HEK293 (cell line): Measurements from ENCODE around the gene PTPRH.
A peak's percentile ranks its signal among the peaks of the same experiment; 100 is the strongest.

Source experiments
- CTCF ChIA-PET: fragments of 350-600 bp; formaldehyde crosslinking; extraction: SDS; loops from one replicate; lab custom pipeline; 2021; ENCODE audit warnings: antibody characterized with exemption; lab: Yijun Ruan, JAX
- POLR2A ChIA-PET: fragments of 300-600 bp; formaldehyde crosslinking; extraction: SDS; loops from one replicate; lab custom pipeline; 2020; ENCODE audit warnings: antibody characterized with exemption, inconsistent platforms; lab: Yijun Ruan, JAX
- H3K27ac ChIP-seq: fragments of 200-500 bp; sonication (Bioruptor generic); 2 replicates; pipeline ENCODE4 v1.5.1; 2014; ENCODE audit warnings: low read depth, low read length, control low read depth, inconsistent platforms; ENCODE audit errors: extremely low read depth
- H3K36me3 ChIP-seq, 2 experiments: fragments of 200-500 bp in 1 of 2; sonication (Bioruptor generic) in 1 of 2; 1 replicate in 1 of 2; 2 replicates in 1 of 2; pipeline ENCODE4 v1.5.1; 2014 to 2017; ENCODE audit warnings: inconsistent platforms in 2 of 2, low read length in 2 of 2; ENCODE audit not compliant: control insufficient read depth in 2 of 2, insufficient read depth in 1 of 2
- H3K4me1 ChIP-seq: fragments of 200-500 bp; sonication (Bioruptor generic); 2 replicates; pipeline ENCODE4 v1.5.1; 2014; ENCODE audit warnings: mild to moderate bottlenecking, low read length, inconsistent platforms; ENCODE audit not compliant: control insufficient read depth, insufficient read depth
- H3K4me3 ChIP-seq: 2 replicates; pipeline ENCODE4 v1.5.1; 2011; ENCODE audit warnings: low read depth, mild to moderate bottlenecking, control low read depth, low read length, moderate library complexity
- H3K9me3 ChIP-seq: fragments of 200-500 bp; sonication (Bioruptor generic); 2 replicates; pipeline ENCODE4 v1.5.1; 2014; ENCODE audit warnings: low read depth, low read length, inconsistent platforms; ENCODE audit not compliant: control insufficient read depth, insufficient read depth
- FEZF1 ChIP-seq: fragments of 450-650 bp; formaldehyde crosslinking; IDR thresholded peaks from 2 replicates; pipeline ENCODE4 v1.5.1; 2016; ENCODE audit warnings: missing biosample characterization, missing genetic modification characterization
- IKZF3 ChIP-seq: fragments of 450-650 bp; IDR thresholded peaks from 2 replicates; pipeline ENCODE4 v1.5.0; 2018; ENCODE audit warnings: missing biosample characterization, mild to moderate bottlenecking, missing genetic modification characterization, moderate library complexity
- KLF1 ChIP-seq: fragments of 450-650 bp; formaldehyde crosslinking; IDR thresholded peaks from 2 replicates; pipeline ENCODE4 v1.5.1; 2016; ENCODE audit warnings: missing biosample characterization, missing genetic modification characterization
- PRDM1 ChIP-seq: fragments of 450-650 bp; formaldehyde crosslinking; IDR thresholded peaks from 2 replicates; pipeline ENCODE4; 2016; ENCODE audit warnings: missing biosample characterization, missing genetic modification characterization
- SP2 ChIP-seq: fragments of 450-650 bp; formaldehyde crosslinking; IDR thresholded peaks from 2 replicates; pipeline ENCODE4 v1.5.1; 2016; ENCODE audit warnings: missing biosample characterization, missing genetic modification characterization
- TRIM28 ChIP-seq: IDR thresholded peaks from 2 replicates; pipeline ENCODE4 v1.6.1; 2011; ENCODE audit warnings: low read length, control low read depth, borderline replicate concordance
- ZBTB20 ChIP-seq: fragments of 450-650 bp; formaldehyde crosslinking; IDR thresholded peaks from 2 replicates; pipeline ENCODE4 v1.5.1; 2016; ENCODE audit warnings: missing biosample characterization, missing genetic modification characterization
- ZBTB8A ChIP-seq: fragments of 450-650 bp; formaldehyde crosslinking; IDR thresholded peaks from 2 replicates; pipeline ENCODE4 v1.5.1; 2016; ENCODE audit warnings: missing biosample characterization, missing genetic modification characterization
- ZFHX2 ChIP-seq: fragments of 450-650 bp; formaldehyde crosslinking; conservative IDR thresholded peaks from 2 replicates; pipeline ENCODE4 v1.5.1; 2016; ENCODE audit warnings: missing biosample characterization, missing genetic modification characterization
- ZIC2 ChIP-seq: fragments of 450-650 bp; formaldehyde crosslinking; IDR thresholded peaks from 2 replicates; pipeline ENCODE4 v1.5.1; 2016; ENCODE audit warnings: missing biosample characterization, missing genetic modification characterization
- ZNF211 ChIP-seq: fragments of 450-650 bp; formaldehyde crosslinking; IDR thresholded peaks from 2 replicates; pipeline ENCODE4 v1.5.1; 2016; ENCODE audit warnings: low read depth, missing biosample characterization, missing genetic modification characterization
- ZNF223 ChIP-seq: fragments of 450-650 bp; formaldehyde crosslinking; IDR thresholded peaks from 2 replicates; pipeline ENCODE4 v1.5.1; 2016; ENCODE audit warnings: missing biosample characterization, missing genetic modification characterization
- ZNF239 ChIP-seq: fragments of 450-650 bp; formaldehyde crosslinking; IDR thresholded peaks from 2 replicates; pipeline ENCODE4 v1.5.1; 2016; ENCODE audit warnings: missing biosample characterization, missing genetic modification characterization
- ZNF248 ChIP-seq: fragments of 450-650 bp; formaldehyde crosslinking; IDR thresholded peaks from 2 replicates; pipeline ENCODE4 v1.5.1; 2017; ENCODE audit warnings: missing biosample characterization, missing genetic modification characterization
- ZNF391 ChIP-seq: fragments of 450-650 bp; formaldehyde crosslinking; IDR thresholded peaks from 2 replicates; pipeline ENCODE4 v1.5.1; 2016; ENCODE audit warnings: low read depth, missing biosample characterization, missing genetic modification characterization, borderline replicate concordance
- ZNF530 ChIP-seq: fragments of 450-650 bp; formaldehyde crosslinking; IDR thresholded peaks from 2 replicates; pipeline ENCODE4 v1.5.1; 2016; ENCODE audit warnings: low read depth, missing biosample characterization, missing genetic modification characterization
- ZNF561 ChIP-seq: fragments of 450-650 bp; IDR thresholded peaks from 2 replicates; pipeline ENCODE4 v1.5.1; 2018; ENCODE audit warnings: missing biosample characterization, missing genetic modification characterization, borderline replicate concordance
- ZNF585B ChIP-seq: fragments of 450-650 bp; formaldehyde crosslinking; IDR thresholded peaks from 2 replicates; pipeline ENCODE4 v1.5.1; 2016; ENCODE audit warnings: missing biosample characterization, missing genetic modification characterization
- ZNF621 ChIP-seq: fragments of 450-650 bp; formaldehyde crosslinking; IDR thresholded peaks from 2 replicates; pipeline ENCODE4 v1.5.1; 2017; ENCODE audit warnings: missing biosample characterization, missing genetic modification characterization
- ZNF626 ChIP-seq: fragments of 450-650 bp; sonication (Bioruptor Pico); formaldehyde crosslinking; IDR thresholded peaks from 2 replicates; pipeline ENCODE4 v1.5.1; 2018; ENCODE audit warnings: missing biosample characterization, missing genetic modification characterization, inconsistent platforms
- ZNF792 ChIP-seq: fragments of 450-650 bp; formaldehyde crosslinking; IDR thresholded peaks from 2 replicates; pipeline ENCODE4 v1.5.1; 2016; ENCODE audit warnings: missing biosample characterization, missing genetic modification characterization
- ZSCAN23 ChIP-seq: fragments of 450-650 bp; formaldehyde crosslinking; IDR thresholded peaks from 2 replicates; pipeline ENCODE4 v1.5.1; 2016; ENCODE audit warnings: missing biosample characterization, missing genetic modification characterization
- TF ChIP-seq, protein P1 (sequence below): fragments of 450-650 bp; formaldehyde crosslinking; IDR thresholded peaks from 2 replicates; pipeline ENCODE4 v1.5.1; 2016; ENCODE audit warnings: missing biosample characterization, missing genetic modification characterization
- TF ChIP-seq, protein P2 (sequence below): fragments of 450-650 bp; formaldehyde crosslinking; IDR thresholded peaks from 2 replicates; pipeline ENCODE4 v1.5.1; 2016; ENCODE audit warnings: missing biosample characterization, missing genetic modification characterization
- TF ChIP-seq, protein P3 (sequence below): fragments of 450-650 bp; formaldehyde crosslinking; IDR thresholded peaks from 2 replicates; pipeline ENCODE4 v1.5.1; 2017; ENCODE audit warnings: missing biosample characterization, missing genetic modification characterization
- TF ChIP-seq, protein P4 (sequence below): fragments of 450-650 bp; formaldehyde crosslinking; IDR thresholded peaks from 2 replicates; pipeline ENCODE4 v1.5.1; 2016; ENCODE audit warnings: missing biosample characterization, missing genetic modification characterization
- TF ChIP-seq, protein P5 (sequence below): fragments of 450-650 bp; formaldehyde crosslinking; IDR thresholded peaks from 2 replicates; pipeline ENCODE4 v1.5.1; 2016; ENCODE audit warnings: missing biosample characterization, missing genetic modification characterization, low read depth
- TF ChIP-seq, protein P6 (sequence below): fragments of 450-650 bp; formaldehyde crosslinking; optimal IDR thresholded peaks from 2 replicates; pipeline ENCODE3; 2016; ENCODE audit warnings: missing biosample characterization, mild to moderate bottlenecking, missing genetic modification characterization

The PTPRH gene

DNA sequence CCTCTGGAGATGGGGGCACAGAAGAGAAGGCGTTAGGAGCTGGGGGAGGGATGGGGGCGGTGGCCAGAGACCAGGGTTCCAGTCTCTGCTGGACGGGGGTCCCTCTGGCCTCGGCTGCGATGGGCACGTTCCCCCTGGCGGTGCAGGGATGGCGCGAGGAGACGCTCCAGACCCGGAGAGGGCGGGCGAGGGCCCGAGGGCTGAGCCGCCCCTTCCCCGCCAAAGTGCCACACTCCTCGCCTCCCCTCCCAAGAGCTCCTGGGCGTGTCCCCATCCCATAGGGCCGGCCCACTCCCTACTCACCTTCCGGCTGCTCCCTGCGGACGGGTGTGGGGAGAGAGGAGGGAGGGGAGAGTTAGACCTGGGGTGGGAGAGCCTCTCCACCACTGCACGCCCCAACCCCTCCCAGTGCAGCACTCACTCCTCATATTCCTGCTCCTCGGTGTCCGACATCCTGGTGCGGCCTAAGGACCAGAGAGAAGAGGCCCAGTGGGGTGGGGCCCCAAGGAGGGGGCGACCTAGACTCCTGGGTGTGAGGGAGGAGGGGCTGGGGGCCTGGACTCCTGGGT, 62.5 kb downstream of the PTPRH start:
- Histone ChIP-seq H3K36me3 (no peaks in the 10 kb centered on the region), H3K9me3 (no peaks in the 10 kb centered on the region), H3K27ac (no peak overlapping the region; the same call in 1 of the 2 replicates), H3K4me3 (peak overlapping the region; percentile 46), H3K4me1 (no peaks in the 10 kb centered on the region)
- CTCF ChIA-PET: interaction anchor here (0.6 to 4.6 kb wide), 16 partner anchors 9 to 486 kb away, joined by 3 to 52 read pairs (median 5); partner anchors contain the start of genes DNAAF3 and TNNI3
- POLR2A ChIA-PET: interaction anchor here (0.6 to 2.0 kb wide), 10 partner anchors 9 to 262 kb away, joined by 3 to 11 read pairs (median 4); partner anchors contain the start of genes PPP1R12C, PPP6R1 and UBE2S
- TF ChIP-seq FEZF1 (tag by site-specific recombination): 0 out of 2 replicates have a peak, but pooled peaks have one; percentile 22
- peak; percentile 59 for TF ChIP-seq ZBTB8A (tag by site-specific recombination)
- no peak for TF ChIP-seq ZNF248 (tag by site-specific recombination)
- TF ChIP-seq ZBTB20 (tag by site-specific recombination): peak; percentile 50; the same call in 1 of the 2 replicates
- TF ChIP-seq IKZF3 (tag by site-specific recombination): peak; percentile 86
- TF ChIP-seq, protein P1, sequence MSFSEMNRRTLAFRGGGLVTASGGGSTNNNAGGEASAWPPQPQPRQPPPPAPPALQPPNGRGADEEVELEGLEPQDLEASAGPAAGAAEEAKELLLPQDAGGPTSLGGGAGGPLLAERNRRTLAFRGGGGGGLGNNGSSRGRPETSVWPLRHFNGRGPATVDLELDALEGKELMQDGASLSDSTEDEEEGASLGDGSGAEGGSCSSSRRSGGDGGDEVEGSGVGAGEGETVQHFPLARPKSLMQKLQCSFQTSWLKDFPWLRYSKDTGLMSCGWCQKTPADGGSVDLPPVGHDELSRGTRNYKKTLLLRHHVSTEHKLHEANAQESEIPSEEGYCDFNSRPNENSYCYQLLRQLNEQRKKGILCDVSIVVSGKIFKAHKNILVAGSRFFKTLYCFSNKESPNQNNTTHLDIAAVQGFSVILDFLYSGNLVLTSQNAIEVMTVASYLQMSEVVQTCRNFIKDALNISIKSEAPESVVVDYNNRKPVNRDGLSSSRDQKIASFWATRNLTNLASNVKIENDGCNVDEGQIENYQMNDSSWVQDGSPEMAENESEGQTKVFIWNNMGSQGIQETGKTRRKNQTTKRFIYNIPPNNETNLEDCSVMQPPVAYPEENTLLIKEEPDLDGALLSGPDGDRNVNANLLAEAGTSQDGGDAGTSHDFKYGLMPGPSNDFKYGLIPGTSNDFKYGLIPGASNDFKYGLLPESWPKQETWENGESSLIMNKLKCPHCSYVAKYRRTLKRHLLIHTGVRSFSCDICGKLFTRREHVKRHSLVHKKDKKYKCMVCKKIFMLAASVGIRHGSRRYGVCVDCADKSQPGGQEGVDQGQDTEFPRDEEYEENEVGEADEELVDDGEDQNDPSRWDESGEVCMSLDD: peak; percentile 64
- TF ChIP-seq TRIM28: no peak
- TF ChIP-seq SP2: peak; percentile 73
- TF ChIP-seq PRDM1: 0 out of 2 replicates have a peak, but pooled peaks have one; percentile 37
- TF ChIP-seq ZNF239 (tag by site-specific recombination): no peak
- TF ChIP-seq, protein P2, sequence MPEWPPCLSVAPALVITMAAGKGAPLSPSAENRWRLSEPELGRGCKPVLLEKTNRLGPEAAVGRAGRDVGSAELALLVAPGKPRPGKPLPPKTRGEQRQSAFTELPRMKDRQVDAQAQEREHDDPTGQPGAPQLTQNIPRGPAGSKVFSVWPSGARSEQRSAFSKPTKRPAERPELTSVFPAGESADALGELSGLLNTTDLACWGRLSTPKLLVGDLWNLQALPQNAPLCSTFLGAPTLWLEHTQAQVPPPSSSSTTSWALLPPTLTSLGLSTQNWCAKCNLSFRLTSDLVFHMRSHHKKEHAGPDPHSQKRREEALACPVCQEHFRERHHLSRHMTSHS (tag by site-specific recombination): no peak
- TF ChIP-seq ZNF211 (tag by site-specific recombination): no peak
- TF ChIP-seq ZSCAN23 (tag by site-specific recombination): no peak
- TF ChIP-seq ZNF223 (tag by site-specific recombination): no peak
- no peak for TF ChIP-seq ZNF585B
- peak; percentile 87 for TF ChIP-seq ZFHX2
- TF ChIP-seq, protein P3, sequence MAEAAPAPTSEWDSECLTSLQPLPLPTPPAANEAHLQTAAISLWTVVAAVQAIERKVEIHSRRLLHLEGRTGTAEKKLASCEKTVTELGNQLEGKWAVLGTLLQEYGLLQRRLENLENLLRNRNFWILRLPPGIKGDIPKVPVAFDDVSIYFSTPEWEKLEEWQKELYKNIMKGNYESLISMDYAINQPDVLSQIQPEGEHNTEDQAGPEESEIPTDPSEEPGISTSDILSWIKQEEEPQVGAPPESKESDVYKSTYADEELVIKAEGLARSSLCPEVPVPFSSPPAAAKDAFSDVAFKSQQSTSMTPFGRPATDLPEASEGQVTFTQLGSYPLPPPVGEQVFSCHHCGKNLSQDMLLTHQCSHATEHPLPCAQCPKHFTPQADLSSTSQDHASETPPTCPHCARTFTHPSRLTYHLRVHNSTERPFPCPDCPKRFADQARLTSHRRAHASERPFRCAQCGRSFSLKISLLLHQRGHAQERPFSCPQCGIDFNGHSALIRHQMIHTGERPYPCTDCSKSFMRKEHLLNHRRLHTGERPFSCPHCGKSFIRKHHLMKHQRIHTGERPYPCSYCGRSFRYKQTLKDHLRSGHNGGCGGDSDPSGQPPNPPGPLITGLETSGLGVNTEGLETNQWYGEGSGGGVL: peak; percentile 99
- no peak for TF ChIP-seq ZNF792 (tag by site-specific recombination)
- TF ChIP-seq, protein P4, sequence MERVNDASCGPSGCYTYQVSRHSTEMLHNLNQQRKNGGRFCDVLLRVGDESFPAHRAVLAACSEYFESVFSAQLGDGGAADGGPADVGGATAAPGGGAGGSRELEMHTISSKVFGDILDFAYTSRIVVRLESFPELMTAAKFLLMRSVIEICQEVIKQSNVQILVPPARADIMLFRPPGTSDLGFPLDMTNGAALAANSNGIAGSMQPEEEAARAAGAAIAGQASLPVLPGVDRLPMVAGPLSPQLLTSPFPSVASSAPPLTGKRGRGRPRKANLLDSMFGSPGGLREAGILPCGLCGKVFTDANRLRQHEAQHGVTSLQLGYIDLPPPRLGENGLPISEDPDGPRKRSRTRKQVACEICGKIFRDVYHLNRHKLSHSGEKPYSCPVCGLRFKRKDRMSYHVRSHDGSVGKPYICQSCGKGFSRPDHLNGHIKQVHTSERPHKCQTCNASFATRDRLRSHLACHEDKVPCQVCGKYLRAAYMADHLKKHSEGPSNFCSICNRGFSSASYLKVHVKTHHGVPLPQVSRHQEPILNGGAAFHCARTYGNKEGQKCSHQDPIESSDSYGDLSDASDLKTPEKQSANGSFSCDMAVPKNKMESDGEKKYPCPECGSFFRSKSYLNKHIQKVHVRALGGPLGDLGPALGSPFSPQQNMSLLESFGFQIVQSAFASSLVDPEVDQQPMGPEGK (tag by site-specific recombination): peak; percentile 78
- peak; percentile 97 for TF ChIP-seq KLF1 (tag by site-specific recombination)
- TF ChIP-seq ZNF561 (tag by site-specific recombination): peak; percentile 49; the same call in 1 of the 2 replicates
- no peak for TF ChIP-seq ZNF391
- TF ChIP-seq, protein P5, sequence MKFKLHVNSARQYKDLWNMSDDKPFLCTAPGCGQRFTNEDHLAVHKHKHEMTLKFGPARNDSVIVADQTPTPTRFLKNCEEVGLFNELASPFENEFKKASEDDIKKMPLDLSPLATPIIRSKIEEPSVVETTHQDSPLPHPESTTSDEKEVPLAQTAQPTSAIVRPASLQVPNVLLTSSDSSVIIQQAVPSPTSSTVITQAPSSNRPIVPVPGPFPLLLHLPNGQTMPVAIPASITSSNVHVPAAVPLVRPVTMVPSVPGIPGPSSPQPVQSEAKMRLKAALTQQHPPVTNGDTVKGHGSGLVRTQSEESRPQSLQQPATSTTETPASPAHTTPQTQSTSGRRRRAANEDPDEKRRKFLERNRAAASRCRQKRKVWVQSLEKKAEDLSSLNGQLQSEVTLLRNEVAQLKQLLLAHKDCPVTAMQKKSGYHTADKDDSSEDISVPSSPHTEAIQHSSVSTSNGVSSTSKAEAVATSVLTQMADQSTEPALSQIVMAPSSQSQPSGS (tag by site-specific recombination): no peak
- TF ChIP-seq, protein P6, sequence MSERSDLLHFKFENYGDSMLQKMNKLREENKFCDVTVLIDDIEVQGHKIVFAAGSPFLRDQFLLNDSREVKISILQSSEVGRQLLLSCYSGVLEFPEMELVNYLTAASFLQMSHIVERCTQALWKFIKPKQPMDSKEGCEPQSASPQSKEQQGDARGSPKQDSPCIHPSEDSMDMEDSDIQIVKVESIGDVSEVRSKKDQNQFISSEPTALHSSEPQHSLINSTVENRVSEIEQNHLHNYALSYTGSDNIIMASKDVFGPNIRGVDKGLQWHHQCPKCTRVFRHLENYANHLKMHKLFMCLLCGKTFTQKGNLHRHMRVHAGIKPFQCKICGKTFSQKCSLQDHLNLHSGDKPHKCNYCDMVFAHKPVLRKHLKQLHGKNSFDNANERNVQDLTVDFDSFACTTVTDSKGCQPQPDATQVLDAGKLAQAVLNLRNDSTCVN (tag by site-specific recombination): peak; percentile 27
- TF ChIP-seq ZIC2 (tag by site-specific recombination): peak; percentile 84
- no peak for TF ChIP-seq ZNF621 (tag by site-specific recombination)
- TF ChIP-seq ZNF626: no peak
- TF ChIP-seq ZNF530: no peak
